HCT116 (cell line): Measurements from ENCODE around the gene TIAM2. TPM values are rescaled to one million over a fixed set of nuclear protein-coding genes. Genes with fewer than 3 reads are reported as not detected.

Experiments
- ATAC-seq: fragments of 200-7000 bp; cut with Tn5 transposase; 2 replicates; pipeline ENCODE4 v1.9.1; 2020; ENCODE audit warnings: mild to moderate bottlenecking, moderate library complexity
- BruUV-seq: library from RNA; stranded (reverse); fragments of 400-500 nt; replicated peaks from 2 replicates; lab custom pipeline; 2021; lab: Mats Ljungman, UMichigan
- CTCF ChIA-PET: fragments of 300-600 bp; sonication (Branson Sonifier 250); formaldehyde crosslinking; loops from one replicate; lab custom pipeline; 2021; ENCODE audit warnings: antibody characterized with exemption; lab: Charles Lee
- POLR2A ChIA-PET: fragments of 300-600, 350-600 bp; sonication (Branson Sonifier 250); formaldehyde crosslinking; loops from one replicate; lab custom pipeline; 2021; ENCODE audit warnings: antibody characterized with exemption; lab: Charles Lee
- RAD21 ChIA-PET, 2 experiments: fragments of 300-600 bp; sonication (Branson Sonifier 250); formaldehyde crosslinking; loops; one replicate each; lab custom pipeline; 2023; ENCODE audit warnings: low total read pairs in 2 of 2; ENCODE audit not compliant: uncharacterized antibody in 2 of 2, unreplicated experiment in 2 of 2, low non-redundant PET in 1 of 2; lab: Charles Lee
- DNase-seq: peaks from one replicate; pipeline ENCODE4 v3.0.0-alpha.2; 2010; ENCODE audit warnings: low read depth, low spot score
- H2AFZ ChIP-seq: fragments of 200-600 bp; shearing (Covaris generic), sonication (generic); 2 replicates; pipeline ENCODE4 v1.6.1; 2017; ENCODE audit warnings: low read depth, mixed run types, mixed read lengths, antibody characterized with exemption, low read length; ENCODE audit not compliant: poor library complexity, severe bottlenecking
- H3K27ac ChIP-seq: 2 replicates; pipeline ENCODE4 v1.5.1; 2012; ENCODE audit warnings: low read depth, low read length
- H3K27me3 ChIP-seq: fragments of 200-600 bp; sonication (generic); 2 replicates; pipeline ENCODE4 v1.6.1; 2016; ENCODE audit warnings: mixed run types, low read length, mixed read lengths; ENCODE audit not compliant: insufficient read depth
- H3K36me3 ChIP-seq, 2 experiments: fragments of 200-500 bp in 1 of 2; fragments of 200-600 bp in 1 of 2; sonication (Bioruptor generic) in 1 of 2; sonication (generic) in 1 of 2; 2 replicates each; pipeline versions ENCODE4 v1.5.1 to v1.6.1; 2014 to 2016; ENCODE audit warnings: low read length in 2 of 2, inconsistent platforms in 1 of 2, mixed read lengths in 1 of 2, mixed run types in 1 of 2; ENCODE audit not compliant: insufficient read depth in 2 of 2, control insufficient read depth in 1 of 2
- H3K4me1 ChIP-seq, 2 experiments: fragments of 200-600 bp in 1 of 2; sonication (generic) in 1 of 2; 2 replicates each; pipeline versions ENCODE4 v1.5.1 to v1.6.1; 2012 to 2017; ENCODE audit warnings: low read length in 2 of 2, inconsistent platforms in 1 of 2, mild to moderate bottlenecking in 1 of 2, mixed read lengths in 1 of 2, mixed run types in 1 of 2, moderate library complexity in 1 of 2; ENCODE audit not compliant: insufficient read depth in 2 of 2, control insufficient read depth in 1 of 2
- H3K4me2 ChIP-seq: fragments of 200-600 bp; sonication (generic); 2 replicates; pipeline ENCODE4 v1.6.1; 2017; ENCODE audit warnings: mixed run types, low read length, mixed read lengths
- H3K4me3 ChIP-seq, 2 experiments: fragments of 200-600 bp in 1 of 2; sonication (generic) in 1 of 2; replicated peaks in 1 of 2; 2 replicates each; pipeline ENCODE4 v1.5.1; 2011 to 2016; ENCODE audit warnings: low read length in 2 of 2, control low read depth in 1 of 2, low read depth in 1 of 2, mild to moderate bottlenecking in 1 of 2, mixed read lengths in 1 of 2, mixed run types in 1 of 2
- H3K79me2 ChIP-seq: fragments of 200-600 bp; sonication (generic); 2 replicates; pipeline ENCODE4 v1.6.1; 2017; ENCODE audit warnings: mild to moderate bottlenecking, mixed run types, low read length, moderate library complexity, mixed read lengths; ENCODE audit not compliant: insufficient read depth
- H3K9ac ChIP-seq: fragments of 200-600 bp; sonication (generic); 2 replicates; pipeline ENCODE4 v1.6.1; 2016; ENCODE audit warnings: low read length, mixed read lengths
- H3K9me2 ChIP-seq: fragments of 200-600 bp; sonication (generic), shearing (Covaris generic); 2 replicates; pipeline ENCODE4 v1.6.1; 2017; ENCODE audit warnings: mixed run types, mild to moderate bottlenecking, moderate library complexity; ENCODE audit not compliant: insufficient read depth
- H3K9me3 ChIP-seq, 2 experiments: fragments of 200-500 bp in 1 of 2; fragments of 200-600 bp in 1 of 2; sonication (Bioruptor generic) in 1 of 2; sonication (generic) in 1 of 2; 2 replicates each; pipeline ENCODE4 v1.6.1; 2014 to 2017; ENCODE audit warnings: low read length in 2 of 2, mixed read lengths in 2 of 2, inconsistent platforms in 1 of 2, low read depth in 1 of 2, mild to moderate bottlenecking in 1 of 2, mixed run types in 1 of 2, moderate library complexity in 1 of 2; ENCODE audit not compliant: control insufficient read depth in 1 of 2, insufficient read depth in 1 of 2
- H4K20me1 ChIP-seq: fragments of 200-600 bp; sonication (generic), shearing (Covaris generic); 2 replicates; pipeline ENCODE4 v1.6.1; 2017; ENCODE audit warnings: mixed run types, mild to moderate bottlenecking, moderate library complexity; ENCODE audit not compliant: insufficient read depth
- CBX3 ChIP-seq: IDR thresholded peaks from 2 replicates; pipeline ENCODE4 v1.6.1; 2012; ENCODE audit warnings: low read depth
- CEBPB ChIP-seq: IDR thresholded peaks from 2 replicates; pipeline ENCODE4 v1.6.1; 2012; ENCODE audit warnings: low read depth
- EGR1 ChIP-seq: IDR thresholded peaks from 2 replicates; pipeline ENCODE4 v1.6.1; 2012; ENCODE audit warnings: low read depth
- EZH2phosphoT487 ChIP-seq: fragments of 200-600 bp; IDR thresholded peaks from 2 replicates; pipeline ENCODE4 v1.6.1; 2018; ENCODE audit warnings: antibody characterized with exemption, borderline replicate concordance
- FOSL1 ChIP-seq: IDR thresholded peaks from 2 replicates; pipeline ENCODE4 v1.6.1; 2012; ENCODE audit warnings: low read depth
- JUND ChIP-seq: IDR thresholded peaks from 2 replicates; pipeline ENCODE4 v1.6.1; 2012
- POLR2A ChIP-seq: IDR thresholded peaks from 2 replicates; pipeline ENCODE4 v1.7.0; 2011; ENCODE audit warnings: borderline replicate concordance; ENCODE audit not compliant: insufficient read depth, insufficient read length; ENCODE audit errors: extremely low read depth
- SIN3A ChIP-seq: IDR thresholded peaks from 2 replicates; pipeline ENCODE4 v1.6.1; 2012; ENCODE audit warnings: low read depth
- SP1 ChIP-seq: IDR thresholded peaks from 2 replicates; pipeline ENCODE4 v1.6.1; 2012; ENCODE audit warnings: low read depth
- SRF ChIP-seq: IDR thresholded peaks from 2 replicates; pipeline ENCODE4 v1.6.1; 2012; ENCODE audit warnings: low read depth
- TCF7L2 ChIP-seq: IDR thresholded peaks from 2 replicates; pipeline ENCODE4 v1.7.0; 2011; ENCODE audit warnings: borderline replicate concordance, inconsistent platforms; ENCODE audit not compliant: insufficient read depth, insufficient read length; ENCODE audit errors: extremely low read depth
- ZNF274 ChIP-seq: fragments of 200-500 bp; sonication (Bioruptor generic); IDR thresholded peaks from 2 replicates; pipeline ENCODE4 v1.6.1; 2014; ENCODE audit warnings: mild to moderate bottlenecking, low read depth, low read length, inconsistent platforms
- intact Hi-C: fragments of 100-400 bp; cut with micrococcal nuclease; formaldehyde crosslinking; loops from 2 replicates; pipeline ENCODE4 v1.10.0; 2022
- total RNA-seq: library from RNA; stranded (reverse); gene quantifications from one replicate; pipeline ENCODE4 v1.2.1, GENCODE V29; 2021; ENCODE audit not compliant: unreplicated experiment
- TF ChIP-seq, protein P1 (sequence below): IDR thresholded peaks from 2 replicates; pipeline ENCODE4 v1.6.1; 2011; ENCODE audit warnings: mild to moderate bottlenecking, low read length, moderate library complexity; ENCODE audit not compliant: insufficient replicate concordance; ENCODE audit errors: extremely low read depth
- TF ChIP-seq, protein P2 (sequence below): IDR thresholded peaks from 2 replicates; pipeline ENCODE4 v1.6.1; 2012; ENCODE audit warnings: low read depth
- TF ChIP-seq, protein P3 (sequence below): IDR thresholded peaks from 2 replicates; pipeline ENCODE4 v1.6.1; 2012

The TIAM2 gene
- total RNA-seq, 1 experiment from 2014 or later, result 9.4 TPM

DNA sequence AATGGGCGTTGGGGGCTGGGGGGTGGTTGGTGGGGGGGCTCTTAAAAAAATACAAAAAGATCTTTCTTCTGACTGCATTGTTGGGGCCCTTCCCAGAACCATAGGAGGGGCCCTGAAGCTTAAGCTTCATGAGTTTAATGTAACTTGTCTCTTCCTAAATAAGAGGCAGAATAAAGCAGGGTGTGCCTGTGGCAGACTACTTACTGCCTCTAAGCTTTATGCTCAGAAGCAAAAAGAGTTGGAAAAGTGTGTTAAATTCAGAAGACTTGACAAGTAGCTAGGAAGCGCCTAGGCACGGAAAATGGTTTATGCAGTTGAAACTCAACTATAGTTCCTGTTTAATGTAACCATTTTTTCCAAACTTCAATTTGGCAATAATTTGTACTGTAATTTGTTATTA is 44.5 kb downstream of the TIAM2 start (continued):
- TF ChIP-seq ZNF274 (no peak), EGR1 (no peak), CEBPB (no peak), SRF (no peak), FOSL1 (no peak), POLR2A (no peak)
- TF ChIP-seq, protein P1, sequence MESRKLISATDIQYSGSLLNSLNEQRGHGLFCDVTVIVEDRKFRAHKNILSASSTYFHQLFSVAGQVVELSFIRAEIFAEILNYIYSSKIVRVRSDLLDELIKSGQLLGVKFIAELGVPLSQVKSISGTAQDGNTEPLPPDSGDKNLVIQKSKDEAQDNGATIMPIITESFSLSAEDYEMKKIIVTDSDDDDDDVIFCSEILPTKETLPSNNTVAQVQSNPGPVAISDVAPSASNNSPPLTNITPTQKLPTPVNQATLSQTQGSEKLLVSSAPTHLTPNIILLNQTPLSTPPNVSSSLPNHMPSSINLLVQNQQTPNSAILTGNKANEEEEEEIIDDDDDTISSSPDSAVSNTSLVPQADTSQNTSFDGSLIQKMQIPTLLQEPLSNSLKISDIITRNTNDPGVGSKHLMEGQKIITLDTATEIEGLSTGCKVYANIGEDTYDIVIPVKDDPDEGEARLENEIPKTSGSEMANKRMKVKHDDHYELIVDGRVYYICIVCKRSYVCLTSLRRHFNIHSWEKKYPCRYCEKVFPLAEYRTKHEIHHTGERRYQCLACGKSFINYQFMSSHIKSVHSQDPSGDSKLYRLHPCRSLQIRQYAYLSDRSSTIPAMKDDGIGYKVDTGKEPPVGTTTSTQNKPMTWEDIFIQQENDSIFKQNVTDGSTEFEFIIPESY, result no peak

DNA sequence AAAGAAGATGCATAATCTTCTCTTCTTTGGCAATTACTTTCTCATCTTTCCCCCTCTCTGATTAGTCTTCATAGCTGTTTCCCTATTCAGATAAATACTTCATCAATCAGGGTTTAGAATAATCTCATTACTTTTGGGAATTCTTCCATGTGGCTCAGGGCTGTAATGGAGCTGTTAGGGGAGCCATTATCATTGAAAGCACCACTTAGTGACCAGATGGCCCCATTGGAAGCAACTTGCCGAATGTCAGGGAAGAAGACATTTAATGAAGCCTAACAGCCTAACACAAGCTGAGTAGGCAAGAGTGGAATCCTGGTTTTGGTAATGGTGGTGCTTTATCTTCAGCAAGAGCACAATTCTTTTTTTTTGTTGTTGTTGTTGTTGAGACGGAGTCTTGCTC is 45.0 kb downstream of the TIAM2 start:
- H4K20me1 ChIP-seq, result no peaks in the 10 kb centered on the region
- BruUV-seq, result no TSS peak
- H3K27me3 ChIP-seq, result no peaks in the 10 kb centered on the region
- ChIA-PET RAD21 (no interaction called here), CTCF (no interaction called here), POLR2A (no interaction called here)
- H3K9ac ChIP-seq, result no peak overlapping the region
- H3K9me3 ChIP-seq, result no peaks in the 10 kb centered on the region
- DNase-seq (no peak), ATAC-seq (no peak)
- H3K9me2 ChIP-seq, result no peaks in the 10 kb centered on the region
- intact Hi-C loops, result no loop called here
- TF ChIP-seq, protein P2, sequence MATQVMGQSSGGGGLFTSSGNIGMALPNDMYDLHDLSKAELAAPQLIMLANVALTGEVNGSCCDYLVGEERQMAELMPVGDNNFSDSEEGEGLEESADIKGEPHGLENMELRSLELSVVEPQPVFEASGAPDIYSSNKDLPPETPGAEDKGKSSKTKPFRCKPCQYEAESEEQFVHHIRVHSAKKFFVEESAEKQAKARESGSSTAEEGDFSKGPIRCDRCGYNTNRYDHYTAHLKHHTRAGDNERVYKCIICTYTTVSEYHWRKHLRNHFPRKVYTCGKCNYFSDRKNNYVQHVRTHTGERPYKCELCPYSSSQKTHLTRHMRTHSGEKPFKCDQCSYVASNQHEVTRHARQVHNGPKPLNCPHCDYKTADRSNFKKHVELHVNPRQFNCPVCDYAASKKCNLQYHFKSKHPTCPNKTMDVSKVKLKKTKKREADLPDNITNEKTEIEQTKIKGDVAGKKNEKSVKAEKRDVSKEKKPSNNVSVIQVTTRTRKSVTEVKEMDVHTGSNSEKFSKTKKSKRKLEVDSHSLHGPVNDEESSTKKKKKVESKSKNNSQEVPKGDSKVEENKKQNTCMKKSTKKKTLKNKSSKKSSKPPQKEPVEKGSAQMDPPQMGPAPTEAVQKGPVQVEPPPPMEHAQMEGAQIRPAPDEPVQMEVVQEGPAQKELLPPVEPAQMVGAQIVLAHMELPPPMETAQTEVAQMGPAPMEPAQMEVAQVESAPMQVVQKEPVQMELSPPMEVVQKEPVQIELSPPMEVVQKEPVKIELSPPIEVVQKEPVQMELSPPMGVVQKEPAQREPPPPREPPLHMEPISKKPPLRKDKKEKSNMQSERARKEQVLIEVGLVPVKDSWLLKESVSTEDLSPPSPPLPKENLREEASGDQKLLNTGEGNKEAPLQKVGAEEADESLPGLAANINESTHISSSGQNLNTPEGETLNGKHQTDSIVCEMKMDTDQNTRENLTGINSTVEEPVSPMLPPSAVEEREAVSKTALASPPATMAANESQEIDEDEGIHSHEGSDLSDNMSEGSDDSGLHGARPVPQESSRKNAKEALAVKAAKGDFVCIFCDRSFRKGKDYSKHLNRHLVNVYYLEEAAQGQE, result no peak
- TF ChIP-seq SIN3A, result no peak
- TF ChIP-seq EZH2phosphoT487, result no peak
- TF ChIP-seq ZNF274, result no peak
- TF ChIP-seq CBX3, result no peak
- no peak for TF ChIP-seq CEBPB
- TF ChIP-seq, protein P3, sequence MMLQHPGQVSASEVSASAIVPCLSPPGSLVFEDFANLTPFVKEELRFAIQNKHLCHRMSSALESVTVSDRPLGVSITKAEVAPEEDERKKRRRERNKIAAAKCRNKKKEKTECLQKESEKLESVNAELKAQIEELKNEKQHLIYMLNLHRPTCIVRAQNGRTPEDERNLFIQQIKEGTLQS, result no peak
- no peak for TF ChIP-seq SP1
- TF ChIP-seq EGR1, result no peak
- no peak for TF ChIP-seq TCF7L2
- TF ChIP-seq JUND, result no peak
- H3K79me2 ChIP-seq, result no peaks in the 10 kb centered on the region
- no peak overlapping the region for H3K4me3 ChIP-seq
- no peaks in the 10 kb centered on the region for H3K4me1 ChIP-seq
- no peak overlapping the region for H2AFZ ChIP-seq
- H3K4me2 ChIP-seq, result no peak overlapping the region
- H3K36me3 ChIP-seq, result no peaks in the 10 kb centered on the region
- no peak overlapping the region for H3K27ac ChIP-seq
